ENCODE data around the gene TSPY10.
"Not testable (repeated sequence)": the region's sequence is repeated elsewhere in the genome, so short reads cannot be mapped to it uniquely, and the experiment has no call there.

The TSPY10 gene

GRCh38 chrY:9527580-9527979, at the start of gene TSPY10:
TSS of gene TSPY10 (plus strand) at chrY:9527880. CDS start at chrY:9527926, 46 bp downstream.
- not testable (repeated sequence) for H3K79me2 ChIP-seq (ENCODE audit: control insufficient read depth, low read length); H3K27me3 ChIP-seq (ENCODE audit: control insufficient read depth, low read length); H3F3A ChIP-seq (ENCODE audit: control insufficient read depth, insufficient read depth); H3K4me1 ChIP-seq (ENCODE audit: control insufficient read depth, low read length); H3K4me3 ChIP-seq (ENCODE audit: low read length); H3K36me3 ChIP-seq (ENCODE audit: control insufficient read depth, low read length); H3K4me2 ChIP-seq (ENCODE audit: low read length); H4K20me1 ChIP-seq (ENCODE audit: control insufficient read depth, insufficient read depth, low read depth, low read length); H3K9me3 ChIP-seq (ENCODE audit: control insufficient read depth, insufficient read depth, low read length); H3K9me2 ChIP-seq (replicated peaks; ENCODE audit: control insufficient read depth, low read length); H3K27ac ChIP-seq (ENCODE audit: low read depth, low read length)

- not testable (repeated sequence) for H3K4me1 ChIP-seq (ENCODE audit: control insufficient read depth, low read length); H3K4me3 ChIP-seq (ENCODE audit: low read length); H3K27ac ChIP-seq (ENCODE audit: low read depth, low read length); H3F3A ChIP-seq (ENCODE audit: control insufficient read depth, insufficient read depth); H4K20me1 ChIP-seq (ENCODE audit: control insufficient read depth, insufficient read depth, low read depth, low read length); H3K36me3 ChIP-seq (ENCODE audit: control insufficient read depth, low read length); H3K4me2 ChIP-seq (ENCODE audit: low read length); H3K27me3 ChIP-seq (ENCODE audit: control insufficient read depth, low read length); H3K9me3 ChIP-seq (ENCODE audit: control insufficient read depth, insufficient read depth, low read length); H3K9me2 ChIP-seq (replicated peaks; ENCODE audit: control insufficient read depth, low read length); H3K79me2 ChIP-seq (ENCODE audit: control insufficient read depth, low read length)
Observed at GRCh38 chrY:9486967-9487366, 40.7 kb upstream of the TSPY10 start, which contains the start of gene TSPY9. TSS of gene TSPY9 (plus strand) at chrY:9487267. CDS start at chrY:9487313, 46 bp downstream.

- not testable (repeated sequence) for H3K4me2 ChIP-seq (ENCODE audit: low read length); H3K4me1 ChIP-seq (ENCODE audit: control insufficient read depth, low read length); H3K27me3 ChIP-seq (ENCODE audit: control insufficient read depth, low read length); H3F3A ChIP-seq (ENCODE audit: control insufficient read depth, insufficient read depth); H3K4me3 ChIP-seq (ENCODE audit: low read length); H3K79me2 ChIP-seq (ENCODE audit: control insufficient read depth, low read length); H3K9me2 ChIP-seq (replicated peaks; ENCODE audit: control insufficient read depth, low read length); H4K20me1 ChIP-seq (ENCODE audit: control insufficient read depth, insufficient read depth, low read depth, low read length); H3K27ac ChIP-seq (ENCODE audit: low read depth, low read length); H3K9me3 ChIP-seq (ENCODE audit: control insufficient read depth, insufficient read depth, low read length); H3K36me3 ChIP-seq (ENCODE audit: control insufficient read depth, low read length)
Observed at GRCh38 chrY:9504396-9504795, 23.3 kb upstream of the TSPY10 start.

- not testable (repeated sequence) for H3K79me2 ChIP-seq (ENCODE audit: control insufficient read depth, low read length); H3K36me3 ChIP-seq (ENCODE audit: control insufficient read depth, low read length); H3K9me3 ChIP-seq (ENCODE audit: control insufficient read depth, insufficient read depth, low read length); H4K20me1 ChIP-seq (ENCODE audit: control insufficient read depth, insufficient read depth, low read depth, low read length); H3F3A ChIP-seq (ENCODE audit: control insufficient read depth, insufficient read depth); H3K27ac ChIP-seq (ENCODE audit: low read depth, low read length); H3K4me1 ChIP-seq (ENCODE audit: control insufficient read depth, low read length); H3K4me2 ChIP-seq (ENCODE audit: low read length); H3K27me3 ChIP-seq (ENCODE audit: control insufficient read depth, low read length); H3K4me3 ChIP-seq (ENCODE audit: low read length); H3K9me2 ChIP-seq (replicated peaks; ENCODE audit: control insufficient read depth, low read length)
Observed at GRCh38 chrY:9516287-9516686, 11.4 kb upstream of the TSPY10 start.

Measured in DOHH2 (cell line).